GM12872 (cell line): ENCODE results near the gene CFAP45.

Experiments used
- TF ChIP-seq, protein P1 (sequence below): IDR thresholded peaks from 3 replicates; pipeline ENCODE4 v1.5.1; 2011; ENCODE audit warnings: low read depth, mild to moderate bottlenecking, low read length, moderate library complexity; ENCODE audit not compliant: insufficient read depth

CFAP45 gene

DNA sequence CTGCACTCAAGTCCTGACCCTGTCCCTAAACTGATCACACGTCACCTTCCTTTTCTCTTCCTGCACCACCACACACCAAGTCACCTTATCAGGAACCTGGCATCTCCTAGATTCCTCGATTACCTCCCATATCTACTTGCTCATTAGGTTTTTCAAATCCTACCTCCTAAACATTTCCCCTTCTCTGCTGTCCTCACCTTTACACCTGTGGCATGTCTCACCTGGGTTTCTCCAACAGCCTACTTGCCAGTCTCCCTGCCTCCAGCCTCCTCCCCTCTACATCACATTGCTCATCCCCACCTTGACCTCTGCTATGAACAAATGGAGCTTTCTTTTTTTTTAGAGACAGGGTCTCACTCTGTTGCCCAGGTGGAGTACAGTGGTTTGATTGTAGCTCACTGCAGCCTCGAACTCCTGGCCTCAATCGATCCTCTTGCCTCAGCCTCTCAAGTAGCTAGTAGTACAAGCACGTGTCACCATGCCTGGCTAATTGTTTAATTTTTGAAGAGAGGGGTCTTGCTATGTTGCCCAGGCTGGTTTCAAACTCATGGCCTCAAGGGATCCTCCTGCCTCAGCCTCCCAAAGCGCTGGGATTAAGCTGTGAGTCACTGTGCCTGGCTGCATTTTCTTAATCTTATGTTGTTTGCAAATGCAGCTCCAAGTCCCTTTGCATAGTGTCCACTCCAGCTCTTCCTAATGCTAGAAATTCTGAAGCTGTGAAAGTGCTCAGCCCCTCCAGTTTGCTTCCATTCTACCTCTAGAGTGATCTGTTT, 39.1 kb upstream of the CFAP45 start:
- TF ChIP-seq, protein P1, sequence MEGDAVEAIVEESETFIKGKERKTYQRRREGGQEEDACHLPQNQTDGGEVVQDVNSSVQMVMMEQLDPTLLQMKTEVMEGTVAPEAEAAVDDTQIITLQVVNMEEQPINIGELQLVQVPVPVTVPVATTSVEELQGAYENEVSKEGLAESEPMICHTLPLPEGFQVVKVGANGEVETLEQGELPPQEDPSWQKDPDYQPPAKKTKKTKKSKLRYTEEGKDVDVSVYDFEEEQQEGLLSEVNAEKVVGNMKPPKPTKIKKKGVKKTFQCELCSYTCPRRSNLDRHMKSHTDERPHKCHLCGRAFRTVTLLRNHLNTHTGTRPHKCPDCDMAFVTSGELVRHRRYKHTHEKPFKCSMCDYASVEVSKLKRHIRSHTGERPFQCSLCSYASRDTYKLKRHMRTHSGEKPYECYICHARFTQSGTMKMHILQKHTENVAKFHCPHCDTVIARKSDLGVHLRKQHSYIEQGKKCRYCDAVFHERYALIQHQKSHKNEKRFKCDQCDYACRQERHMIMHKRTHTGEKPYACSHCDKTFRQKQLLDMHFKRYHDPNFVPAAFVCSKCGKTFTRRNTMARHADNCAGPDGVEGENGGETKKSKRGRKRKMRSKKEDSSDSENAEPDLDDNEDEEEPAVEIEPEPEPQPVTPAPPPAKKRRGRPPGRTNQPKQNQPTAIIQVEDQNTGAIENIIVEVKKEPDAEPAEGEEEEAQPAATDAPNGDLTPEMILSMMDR: no peak

DNA sequence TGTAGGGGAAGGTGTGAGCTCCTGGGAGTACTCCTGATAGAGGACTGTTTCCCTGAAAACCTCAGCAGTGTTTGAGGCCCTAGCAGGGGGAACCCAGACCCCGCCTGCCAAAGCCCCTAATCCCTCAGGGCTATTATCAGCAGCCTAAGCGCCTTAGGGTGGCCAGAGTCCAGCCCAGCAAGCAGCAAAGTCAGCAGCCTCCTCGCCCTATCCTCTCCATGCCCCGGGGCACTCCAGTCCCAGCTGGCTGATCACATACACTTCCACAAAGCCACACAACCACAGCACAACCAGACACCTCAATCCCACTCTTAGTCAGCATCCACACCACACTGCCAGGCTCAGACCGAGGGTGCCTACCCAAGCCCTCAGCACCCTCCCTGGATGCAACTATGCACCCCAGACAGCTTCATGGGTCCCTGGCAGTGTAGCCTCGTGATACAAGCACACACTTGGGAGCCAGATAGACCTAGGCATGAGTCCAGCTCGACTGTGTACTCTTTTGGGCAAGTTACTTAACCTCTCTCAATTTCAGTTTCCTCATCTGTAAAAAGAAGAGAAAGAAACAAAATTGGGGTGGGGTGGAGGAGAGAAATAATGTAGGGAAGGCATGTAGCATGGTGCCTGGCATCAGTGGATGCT, 38.4 kb upstream of the CFAP45 start:
- TF ChIP-seq, protein P1: no peak

DNA sequence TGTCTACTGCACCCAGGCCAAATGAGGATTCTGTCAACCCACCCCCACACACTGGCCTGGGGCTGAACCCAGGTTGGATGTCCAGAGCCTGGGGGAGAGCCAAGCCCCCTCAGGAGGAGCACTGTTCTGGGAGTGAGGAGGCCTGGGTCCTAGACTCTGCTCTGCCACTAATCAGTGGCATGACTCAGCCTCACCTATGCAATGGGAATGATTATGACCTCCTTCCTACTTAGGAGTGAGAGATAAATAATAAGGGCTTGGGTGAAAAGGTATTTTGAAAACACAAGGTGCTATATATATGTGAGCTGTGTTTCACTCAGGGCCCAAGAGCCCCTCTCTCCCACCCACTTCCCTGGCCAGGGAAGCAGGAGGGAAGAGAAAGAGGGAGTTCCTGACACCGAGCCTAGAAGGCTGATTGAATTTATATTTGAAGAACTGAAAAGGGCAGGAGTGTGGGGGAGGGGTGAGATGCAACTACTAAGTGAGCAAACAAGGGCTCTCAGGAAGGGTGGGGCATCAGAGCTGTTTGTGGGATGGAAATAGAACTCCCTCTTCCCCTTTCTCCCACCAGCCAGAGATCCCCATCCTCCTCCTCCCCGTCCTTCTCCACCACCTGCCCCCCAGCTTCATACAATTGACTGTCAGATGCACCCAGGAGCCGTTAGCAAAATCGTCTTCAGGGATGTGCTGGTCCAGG, 37.2 kb upstream of the CFAP45 start:
- TF ChIP-seq, protein P1: no peak

DNA sequence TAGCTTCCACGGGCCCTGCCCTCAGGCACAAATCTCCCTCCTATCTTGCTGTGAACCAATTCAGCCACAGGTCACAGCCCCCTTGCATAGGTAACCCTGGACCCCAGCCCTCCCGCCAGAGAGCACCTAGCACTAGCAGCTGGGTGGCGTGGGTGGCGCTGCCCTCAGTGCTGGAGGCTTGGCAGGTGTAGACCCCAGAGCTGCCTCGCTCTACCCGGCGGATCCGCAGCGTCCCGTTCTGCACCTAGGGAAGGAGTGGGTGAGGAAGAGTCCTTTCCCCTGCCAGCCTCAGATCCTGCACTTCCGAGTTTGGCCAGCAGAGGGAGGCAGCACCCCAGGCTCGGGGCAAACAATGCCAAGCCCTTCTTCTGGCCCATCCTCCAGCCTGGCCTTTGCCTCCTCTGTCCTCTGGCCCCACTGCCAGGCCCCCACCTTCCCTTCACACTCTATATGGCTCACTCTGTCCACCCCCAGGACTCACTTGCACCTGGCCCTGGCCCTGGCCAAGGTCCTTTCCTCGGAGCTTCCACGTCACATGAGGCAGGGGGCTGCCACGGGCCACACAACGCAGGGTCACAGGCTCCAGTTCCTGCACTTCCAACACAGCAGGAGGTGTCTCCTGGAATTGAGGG, 36.4 kb upstream of the CFAP45 start:
- TF ChIP-seq, protein P1: peak; percentile 99

DNA sequence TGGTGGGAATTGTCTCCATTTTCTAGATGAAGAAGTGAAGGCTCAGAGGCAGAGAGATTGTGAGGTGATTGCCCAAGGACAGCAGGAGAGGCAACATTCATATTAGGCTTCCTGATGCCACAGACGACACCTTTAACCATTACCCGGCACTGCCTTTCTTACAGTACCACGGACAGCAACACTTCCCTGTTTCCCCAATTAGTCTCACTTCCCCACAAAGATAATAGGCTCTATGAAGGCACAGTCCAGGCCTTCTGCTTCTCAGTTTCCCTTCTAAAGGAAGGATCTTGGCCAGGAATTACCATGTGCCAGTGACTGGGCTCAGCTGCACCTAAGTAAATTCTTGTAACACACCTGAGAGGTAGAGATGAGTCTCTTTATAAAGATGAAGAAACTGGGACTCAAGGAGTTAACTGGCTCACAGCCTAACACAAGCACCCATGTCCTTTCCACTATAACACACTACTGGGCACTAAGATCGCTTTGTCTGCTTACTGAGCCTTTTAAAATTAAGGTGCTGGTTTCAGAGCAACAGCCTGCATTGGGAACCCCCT, 35.8 kb upstream of the CFAP45 start:
- TF ChIP-seq, protein P1: no peak

DNA sequence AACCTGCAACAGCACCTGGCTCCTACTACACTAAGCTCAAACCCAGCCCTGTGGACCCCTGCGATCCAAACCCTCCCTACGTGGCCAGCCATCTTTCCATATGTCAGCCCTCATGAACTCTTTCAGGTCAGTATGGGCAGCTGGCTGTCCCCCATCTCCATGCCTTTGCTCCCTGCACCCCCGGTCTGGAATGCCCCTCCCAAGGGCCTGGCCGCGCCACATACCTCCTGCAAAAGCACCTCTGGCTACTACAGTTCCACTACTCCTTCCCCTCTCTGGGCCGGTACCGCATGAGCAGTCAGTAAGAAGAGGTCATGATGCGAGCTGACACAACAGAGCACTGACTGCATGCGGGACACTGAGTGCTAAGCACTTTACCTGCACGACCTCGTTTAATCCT, 35.3 kb upstream of the CFAP45 start:
- TF ChIP-seq, protein P1: no peak
